ENCODE measurements around the gene CTIF. TPM values are rescaled to one million over a fixed set of nuclear protein-coding genes. Genes with fewer than 3 reads are reported as not detected.

Gene CTIF
- polyA plus RNA-seq, 4 donors, result 14.6 to 30.7 (median 22.6) TPM

GRCh38 chr18:48675352-48675761 is 136.5 kb downstream of the CTIF start:
- DNase-seq (ENCODE audit: low read depth in 4 of 4, low spot score in 3 of 4), result peak in 3 of 4 donors; percentile 63 to 72 (median 64)

DNA sequence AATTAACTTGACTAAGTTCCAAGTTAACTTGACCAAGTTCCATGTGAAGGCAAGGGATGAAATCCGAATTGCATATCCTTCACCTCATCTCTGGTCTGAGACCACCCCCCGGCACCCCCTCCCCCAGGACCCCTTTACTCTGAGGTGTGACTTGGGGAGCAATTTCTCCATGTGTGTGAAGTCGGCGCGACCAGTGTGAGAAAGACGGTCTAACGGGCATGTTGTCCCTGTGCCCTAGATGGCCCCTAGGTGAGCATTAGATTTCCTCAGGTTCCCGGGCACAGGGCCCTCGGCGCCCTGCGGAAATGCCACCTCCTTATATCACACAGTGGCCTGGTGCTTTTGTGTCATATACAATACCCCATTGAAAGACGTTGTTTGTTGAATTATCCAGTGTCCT is 137.1 kb downstream of the CTIF start:
- DNase-seq (ENCODE audit: low read depth in 4 of 4, low spot score in 3 of 4), result no peak

- DNase-seq (ENCODE audit: low read depth in 4 of 4, low spot score in 3 of 4), result no peak
Measured at GRCh38 chr18:48676346-48676745, 137.5 kb downstream of the CTIF start.

GRCh38 chr18:48676756-48677368 is 138.0 kb downstream of the CTIF start:
- DNase-seq (ENCODE audit: low read depth in 4 of 4, low spot score in 3 of 4), result no peak

DNA sequence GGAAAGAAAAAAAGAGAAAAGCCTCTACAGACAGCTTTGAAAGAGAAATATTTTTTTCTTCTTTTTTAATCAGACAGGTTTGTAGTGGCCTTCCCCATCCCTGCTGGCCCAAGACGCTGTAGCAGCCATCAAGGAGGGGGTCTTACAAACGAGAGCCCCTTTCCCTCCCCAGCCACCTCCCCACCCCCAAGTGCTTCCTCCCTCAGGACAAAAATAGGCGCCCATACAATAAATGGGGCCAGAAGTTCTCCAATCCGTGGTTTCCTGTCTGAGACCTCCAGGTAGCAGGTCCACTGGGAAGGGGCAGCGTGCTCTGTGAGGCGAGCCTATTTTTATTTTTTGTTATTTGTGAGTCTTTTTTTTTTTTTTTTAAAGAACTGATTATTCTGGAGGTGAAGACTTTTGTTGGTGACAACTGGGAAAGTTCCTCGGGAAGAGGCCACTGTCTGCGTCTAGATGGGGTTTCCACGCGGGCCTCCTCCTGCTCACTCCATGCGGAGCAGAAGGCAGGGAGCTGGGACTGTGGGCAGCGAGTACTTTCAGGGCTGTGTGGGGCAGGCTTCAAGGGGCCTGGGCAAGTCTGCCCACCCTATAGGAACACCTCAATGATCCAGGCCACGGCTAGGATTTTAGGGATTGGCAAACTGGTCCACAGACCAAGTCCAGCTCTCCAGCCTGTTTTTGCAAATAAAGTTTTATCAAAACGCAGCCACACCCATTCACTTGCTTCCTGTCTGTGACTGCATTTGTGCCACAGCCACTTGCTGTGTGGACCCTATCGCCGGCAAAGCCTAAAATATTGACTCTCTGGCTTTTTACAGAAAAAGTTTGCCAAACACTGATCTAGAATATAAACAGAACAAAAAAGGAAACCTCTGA is 139.6 kb downstream of the CTIF start:
- no peak for DNase-seq (ENCODE audit: low read depth in 4 of 4, low spot score in 3 of 4)

- no peak for DNase-seq (ENCODE audit: low read depth in 4 of 4, low spot score in 3 of 4)
Measured at GRCh38 chr18:48679236-48679635, 140.4 kb downstream of the CTIF start.

DNA sequence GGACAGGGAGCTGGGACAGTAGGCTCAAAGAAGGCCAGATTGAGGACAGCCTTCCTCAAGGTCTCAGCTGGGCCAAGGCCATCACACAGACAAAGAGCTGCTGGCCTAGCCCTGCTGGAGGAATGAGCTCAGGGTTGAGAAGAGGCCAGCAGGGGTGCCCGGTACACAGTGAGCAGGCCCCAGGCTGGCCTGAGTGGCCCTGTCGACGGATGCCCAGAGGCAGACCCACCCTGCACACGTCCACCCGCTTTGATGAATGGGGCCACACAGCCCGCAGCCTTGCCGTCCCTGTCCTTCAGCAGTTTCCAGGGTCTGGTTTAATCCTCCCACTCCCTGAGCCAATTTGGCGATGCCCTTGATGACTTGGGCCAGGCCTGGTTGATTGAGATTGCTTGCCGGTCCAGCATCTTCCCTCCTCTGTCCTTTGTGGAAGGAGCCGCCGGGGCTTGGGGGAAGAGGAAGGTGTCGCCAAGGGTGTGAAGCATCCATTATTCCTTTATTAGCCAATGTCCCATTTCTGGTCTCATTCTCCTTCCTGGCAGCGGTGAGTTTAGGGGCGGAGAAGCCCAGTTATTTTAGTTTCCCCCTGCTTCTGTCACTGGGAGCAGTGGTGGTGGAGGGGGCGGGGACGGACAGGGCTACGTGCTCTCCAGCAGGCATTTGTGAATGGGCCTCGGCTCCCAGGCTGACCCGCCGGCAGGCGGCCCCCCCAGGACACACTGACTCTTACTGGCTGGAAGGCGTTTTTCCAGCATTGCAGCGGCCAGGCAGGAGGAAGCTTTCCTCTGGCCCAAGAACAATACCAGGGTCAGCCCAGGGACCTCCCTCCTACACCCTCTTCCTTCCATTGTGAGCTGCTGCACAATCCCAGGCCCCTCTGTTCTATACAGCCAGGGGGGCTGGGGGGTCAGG is 141.8 kb downstream of the CTIF start:
- no peak for DNase-seq (ENCODE audit: low read depth in 4 of 4, low spot score in 3 of 4)

- DNase-seq (ENCODE audit: low read depth in 4 of 4, low spot score in 3 of 4), result no peak
Measured at GRCh38 chr18:48682768-48683167, 143.9 kb downstream of the CTIF start.

GRCh38 chr18:48683197-48683596 is 144.4 kb downstream of the CTIF start:
- DNase-seq (ENCODE audit: low read depth in 4 of 4, low spot score in 3 of 4), result no peak

DNA sequence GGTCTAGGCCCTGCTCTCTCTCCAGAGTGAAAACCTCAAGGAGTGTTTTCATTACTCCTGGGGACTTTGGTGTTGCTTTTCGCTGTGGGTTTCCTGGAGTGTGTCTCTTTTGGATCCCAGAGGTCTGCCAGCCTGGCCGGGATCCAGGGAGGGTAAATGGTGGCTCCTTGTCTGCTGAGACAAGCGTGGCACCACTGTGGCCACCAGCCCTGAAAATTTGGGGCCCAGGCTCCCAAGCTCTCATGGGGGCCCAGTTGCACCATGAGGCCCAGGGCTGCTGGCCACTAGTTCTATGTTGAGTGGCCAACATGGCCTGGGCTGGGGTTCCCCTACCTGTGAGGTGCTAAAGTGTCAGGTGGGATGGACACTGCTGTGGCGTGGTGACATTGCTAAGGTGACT is 144.8 kb downstream of the CTIF start:
- DNase-seq (ENCODE audit: low read depth in 4 of 4, low spot score in 3 of 4), result no peak

- no peak for DNase-seq (ENCODE audit: low read depth in 4 of 4, low spot score in 3 of 4)
Measured at GRCh38 chr18:48687346-48688042, 148.7 kb downstream of the CTIF start.

DNA sequence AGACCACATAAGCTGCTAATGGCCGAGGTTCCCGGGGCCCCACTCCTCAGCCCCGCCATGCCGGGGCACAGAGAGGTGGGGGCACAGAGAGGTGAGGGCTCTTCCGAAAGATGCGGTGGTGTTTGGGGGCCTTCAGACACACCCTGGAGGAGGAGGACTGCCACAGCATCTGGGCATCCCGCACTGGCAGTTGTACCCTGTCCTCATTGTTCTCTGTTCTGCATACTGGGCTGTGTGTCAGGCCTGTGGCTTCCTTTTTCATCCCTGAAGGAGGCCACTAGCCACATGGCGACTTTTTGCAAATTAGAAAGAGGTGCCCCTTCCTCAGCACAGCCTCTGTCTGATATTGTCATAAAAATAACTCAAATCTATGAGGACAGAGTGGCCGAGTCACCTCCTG is 150.1 kb downstream of the CTIF start:
- DNase-seq (ENCODE audit: low read depth in 4 of 4, low spot score in 3 of 4), result no peak

- no peak for DNase-seq (ENCODE audit: low read depth in 4 of 4, low spot score in 3 of 4)
Measured at GRCh38 chr18:48689548-48689947, 150.7 kb downstream of the CTIF start.

DNA sequence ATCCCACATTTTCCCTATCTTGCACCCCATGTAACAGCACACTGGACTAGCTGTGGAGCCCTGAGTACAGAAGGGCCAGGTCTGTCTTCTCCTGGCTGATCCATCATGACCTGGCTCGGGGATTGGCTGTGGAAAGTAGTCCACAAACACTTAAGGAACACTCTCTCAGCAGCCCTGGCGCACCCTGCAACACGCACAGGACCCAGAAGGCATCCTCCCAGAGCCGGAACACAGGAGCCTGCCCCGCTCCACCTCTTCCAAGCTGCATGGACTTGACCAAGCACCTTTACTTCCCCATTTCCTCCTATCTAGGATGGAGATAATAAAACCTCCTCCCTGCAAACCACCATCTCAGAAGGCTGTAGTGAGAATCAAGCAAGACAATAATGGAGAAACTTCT is 151.7 kb downstream of the CTIF start:
- no peak for DNase-seq (ENCODE audit: low read depth in 4 of 4, low spot score in 3 of 4)

DNA sequence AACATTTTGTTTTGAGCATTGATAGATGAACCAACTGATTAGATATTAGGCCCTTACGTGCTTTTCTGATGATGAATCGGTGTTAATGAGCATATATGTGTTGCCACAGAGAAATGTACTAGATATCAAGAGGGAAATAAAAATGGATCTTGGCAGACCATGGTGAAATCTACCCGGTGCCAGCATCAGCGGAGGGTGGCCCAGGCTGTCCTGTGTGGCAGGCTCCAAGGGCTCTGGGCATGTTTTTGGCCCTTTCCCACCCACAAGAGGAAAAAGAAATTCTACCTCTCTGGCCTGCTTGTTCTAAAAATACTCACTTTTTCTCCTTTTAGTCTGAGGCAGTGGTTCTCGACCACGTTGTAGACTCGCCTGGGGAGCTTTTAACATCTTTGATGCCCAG is 154.2 kb downstream of the CTIF start:
- DNase-seq (ENCODE audit: low read depth in 4 of 4, low spot score in 3 of 4), result no peak

DNA sequence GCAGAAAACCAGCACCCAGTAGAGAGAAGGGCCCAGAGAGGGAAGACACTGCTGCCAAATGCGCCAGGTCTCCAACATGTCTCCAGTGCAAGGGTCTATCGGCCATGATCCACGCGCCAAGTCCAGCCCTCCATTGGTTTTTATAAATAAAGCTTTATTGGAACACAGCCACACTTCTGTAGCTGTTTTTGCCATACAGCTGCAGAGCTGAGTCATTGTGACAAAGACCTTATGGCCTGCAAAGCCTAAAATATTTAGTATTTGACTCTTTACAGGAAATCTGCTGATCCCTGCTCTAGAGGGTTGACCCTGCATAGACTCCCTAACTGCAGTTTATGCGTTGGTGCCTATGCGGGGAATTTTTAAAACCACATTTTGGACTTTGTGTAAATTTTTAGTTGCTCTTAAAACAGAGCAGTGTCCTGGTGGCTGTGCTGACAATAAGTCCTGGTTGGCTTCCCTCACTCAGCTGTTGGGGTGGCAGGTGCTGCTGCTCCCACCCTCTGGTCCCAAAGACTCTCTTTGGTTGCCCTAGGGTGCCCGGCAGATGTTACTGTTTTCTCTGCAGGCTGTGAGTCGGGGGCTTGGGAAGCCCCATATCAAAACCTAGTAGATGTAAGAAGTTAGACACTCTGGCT is 154.9 kb downstream of the CTIF start:
- DNase-seq (ENCODE audit: low read depth in 4 of 4, low spot score in 3 of 4), result no peak

DNA sequence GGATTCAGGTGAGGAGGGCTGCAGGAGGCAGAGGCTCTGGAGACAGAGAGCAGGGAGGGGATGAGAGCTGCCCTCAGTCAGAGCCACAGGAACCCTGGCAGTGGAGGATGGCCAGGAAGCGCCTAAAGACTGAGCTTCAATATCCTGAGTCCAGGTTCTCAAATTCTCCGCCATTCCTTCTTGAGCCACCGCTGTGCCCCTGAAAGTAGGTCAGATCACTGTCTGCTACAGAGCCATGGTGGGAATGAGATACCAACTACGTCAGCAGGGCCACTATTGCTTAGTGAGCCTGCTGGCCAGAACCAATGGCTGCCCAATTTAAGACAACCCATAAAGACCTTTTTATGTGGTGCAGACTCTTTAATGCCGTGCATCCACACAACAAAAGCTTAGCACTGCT is 155.5 kb downstream of the CTIF start:
- no peak for DNase-seq (ENCODE audit: low read depth in 4 of 4, low spot score in 3 of 4)

- DNase-seq (ENCODE audit: low read depth in 4 of 4, low spot score in 3 of 4), result no peak
Measured at GRCh38 chr18:48695671-48696070, 156.8 kb downstream of the CTIF start.

- no peak for DNase-seq (ENCODE audit: low read depth in 4 of 4, low spot score in 3 of 4)
Measured at GRCh38 chr18:48696218-48696617, 157.4 kb downstream of the CTIF start.

- DNase-seq (ENCODE audit: low read depth in 4 of 4, low spot score in 3 of 4), result no peak
Measured at GRCh38 chr18:48697441-48697840, 158.6 kb downstream of the CTIF start.

Measured in left renal pelvis (tissue), 4 donors.